HCT116 (cell line): ENCODE data around the gene ZFHX3. TPM values are rescaled to one million over a fixed set of nuclear protein-coding genes. Genes with fewer than 3 reads are reported as not detected.

Experiments
- ATAC-seq: fragments of 200-7000 bp; cut with Tn5 transposase; 2 replicates; pipeline ENCODE4 v1.9.1; 2020; ENCODE audit warnings: mild to moderate bottlenecking, moderate library complexity
- BruUV-seq: library from RNA; stranded (reverse); fragments of 400-500 nt; replicated peaks from 2 replicates; lab custom pipeline; 2021; lab: Mats Ljungman, UMichigan
- CTCF ChIA-PET: fragments of 300-600 bp; sonication (Branson Sonifier 250); formaldehyde crosslinking; loops from one replicate; lab custom pipeline; 2021; ENCODE audit warnings: antibody characterized with exemption; lab: Charles Lee
- POLR2A ChIA-PET: fragments of 300-600, 350-600 bp; sonication (Branson Sonifier 250); formaldehyde crosslinking; loops from one replicate; lab custom pipeline; 2021; ENCODE audit warnings: antibody characterized with exemption; lab: Charles Lee
- RAD21 ChIA-PET, 2 experiments: fragments of 300-600 bp; sonication (Branson Sonifier 250); formaldehyde crosslinking; loops; one replicate each; lab custom pipeline; 2023; ENCODE audit warnings: low total read pairs in 2 of 2; ENCODE audit not compliant: uncharacterized antibody in 2 of 2, unreplicated experiment in 2 of 2, low non-redundant PET in 1 of 2; lab: Charles Lee
- DNase-seq: peaks from one replicate; pipeline ENCODE4 v3.0.0-alpha.2; 2010; ENCODE audit warnings: low read depth, low spot score
- H2AFZ ChIP-seq: fragments of 200-600 bp; shearing (Covaris generic), sonication (generic); 2 replicates; pipeline ENCODE4 v1.6.1; 2017; ENCODE audit warnings: low read depth, mixed run types, mixed read lengths, antibody characterized with exemption, low read length; ENCODE audit not compliant: poor library complexity, severe bottlenecking
- H3K27ac ChIP-seq: 2 replicates; pipeline ENCODE4 v1.5.1; 2012; ENCODE audit warnings: low read depth, low read length
- H3K27me3 ChIP-seq: fragments of 200-600 bp; sonication (generic); 2 replicates; pipeline ENCODE4 v1.6.1; 2016; ENCODE audit warnings: mixed run types, low read length, mixed read lengths; ENCODE audit not compliant: insufficient read depth
- H3K36me3 ChIP-seq, 2 experiments: fragments of 200-500 bp in 1 of 2; fragments of 200-600 bp in 1 of 2; sonication (Bioruptor generic) in 1 of 2; sonication (generic) in 1 of 2; 2 replicates each; pipeline versions ENCODE4 v1.5.1 to v1.6.1; 2014 to 2016; ENCODE audit warnings: low read length in 2 of 2, inconsistent platforms in 1 of 2, mixed read lengths in 1 of 2, mixed run types in 1 of 2; ENCODE audit not compliant: insufficient read depth in 2 of 2, control insufficient read depth in 1 of 2
- H3K4me1 ChIP-seq, 2 experiments: fragments of 200-600 bp in 1 of 2; sonication (generic) in 1 of 2; 2 replicates each; pipeline versions ENCODE4 v1.5.1 to v1.6.1; 2012 to 2017; ENCODE audit warnings: low read length in 2 of 2, inconsistent platforms in 1 of 2, mild to moderate bottlenecking in 1 of 2, mixed read lengths in 1 of 2, mixed run types in 1 of 2, moderate library complexity in 1 of 2; ENCODE audit not compliant: insufficient read depth in 2 of 2, control insufficient read depth in 1 of 2
- H3K4me2 ChIP-seq: fragments of 200-600 bp; sonication (generic); 2 replicates; pipeline ENCODE4 v1.6.1; 2017; ENCODE audit warnings: mixed run types, low read length, mixed read lengths
- H3K4me3 ChIP-seq, 2 experiments: fragments of 200-600 bp in 1 of 2; sonication (generic) in 1 of 2; replicated peaks in 1 of 2; 2 replicates each; pipeline ENCODE4 v1.5.1; 2011 to 2016; ENCODE audit warnings: low read length in 2 of 2, control low read depth in 1 of 2, low read depth in 1 of 2, mild to moderate bottlenecking in 1 of 2, mixed read lengths in 1 of 2, mixed run types in 1 of 2
- H3K79me2 ChIP-seq: fragments of 200-600 bp; sonication (generic); 2 replicates; pipeline ENCODE4 v1.6.1; 2017; ENCODE audit warnings: mild to moderate bottlenecking, mixed run types, low read length, moderate library complexity, mixed read lengths; ENCODE audit not compliant: insufficient read depth
- H3K9ac ChIP-seq: fragments of 200-600 bp; sonication (generic); 2 replicates; pipeline ENCODE4 v1.6.1; 2016; ENCODE audit warnings: low read length, mixed read lengths
- H3K9me2 ChIP-seq: fragments of 200-600 bp; sonication (generic), shearing (Covaris generic); 2 replicates; pipeline ENCODE4 v1.6.1; 2017; ENCODE audit warnings: mixed run types, mild to moderate bottlenecking, moderate library complexity; ENCODE audit not compliant: insufficient read depth
- H3K9me3 ChIP-seq, 2 experiments: fragments of 200-500 bp in 1 of 2; fragments of 200-600 bp in 1 of 2; sonication (Bioruptor generic) in 1 of 2; sonication (generic) in 1 of 2; 2 replicates each; pipeline ENCODE4 v1.6.1; 2014 to 2017; ENCODE audit warnings: low read length in 2 of 2, mixed read lengths in 2 of 2, inconsistent platforms in 1 of 2, low read depth in 1 of 2, mild to moderate bottlenecking in 1 of 2, mixed run types in 1 of 2, moderate library complexity in 1 of 2; ENCODE audit not compliant: control insufficient read depth in 1 of 2, insufficient read depth in 1 of 2
- H4K20me1 ChIP-seq: fragments of 200-600 bp; sonication (generic), shearing (Covaris generic); 2 replicates; pipeline ENCODE4 v1.6.1; 2017; ENCODE audit warnings: mixed run types, mild to moderate bottlenecking, moderate library complexity; ENCODE audit not compliant: insufficient read depth
- CTCF ChIP-seq, 3 experiments: fragments of 200-600 bp in 1 of 3; sonication (generic) in 1 of 3; IDR thresholded peaks in 2 of 3; conservative IDR thresholded peaks in 1 of 3; 2 replicates each; pipeline ENCODE4 v1.5.1; 2012 to 2017; ENCODE audit warnings: low read depth in 2 of 3, low read length in 2 of 3, antibody characterized with exemption in 1 of 3, borderline replicate concordance in 1 of 3, control low read depth in 1 of 3, mild to moderate bottlenecking in 1 of 3, mixed read lengths in 1 of 3, mixed run types in 1 of 3, moderate library complexity in 1 of 3; ENCODE audit not compliant: insufficient read depth in 1 of 3
- EGR1 ChIP-seq: IDR thresholded peaks from 2 replicates; pipeline ENCODE4 v1.6.1; 2012; ENCODE audit warnings: low read depth
- ELF1 ChIP-seq: IDR thresholded peaks from 2 replicates; pipeline ENCODE4 v1.6.1; 2012; ENCODE audit warnings: low read depth, borderline replicate concordance
- FOSL1 ChIP-seq: IDR thresholded peaks from 2 replicates; pipeline ENCODE4 v1.6.1; 2012; ENCODE audit warnings: low read depth
- JUND ChIP-seq: IDR thresholded peaks from 2 replicates; pipeline ENCODE4 v1.6.1; 2012
- POLR2A ChIP-seq: IDR thresholded peaks from 2 replicates; pipeline ENCODE4 v1.7.0; 2011; ENCODE audit warnings: borderline replicate concordance; ENCODE audit not compliant: insufficient read depth, insufficient read length; ENCODE audit errors: extremely low read depth
- POLR2AphosphoS5 ChIP-seq: IDR thresholded peaks from 2 replicates; pipeline ENCODE4 v1.6.1; 2011; ENCODE audit warnings: mild to moderate bottlenecking, low read depth, low read length, moderate library complexity
- RAD21 ChIP-seq: IDR thresholded peaks from 2 replicates; pipeline ENCODE4 v1.6.1; 2012; ENCODE audit warnings: low read depth, mild to moderate bottlenecking
- SIN3A ChIP-seq: IDR thresholded peaks from 2 replicates; pipeline ENCODE4 v1.6.1; 2012; ENCODE audit warnings: low read depth
- SP1 ChIP-seq: IDR thresholded peaks from 2 replicates; pipeline ENCODE4 v1.6.1; 2012; ENCODE audit warnings: low read depth
- SRF ChIP-seq: IDR thresholded peaks from 2 replicates; pipeline ENCODE4 v1.6.1; 2012; ENCODE audit warnings: low read depth
- ZNF274 ChIP-seq: fragments of 200-500 bp; sonication (Bioruptor generic); IDR thresholded peaks from 2 replicates; pipeline ENCODE4 v1.6.1; 2014; ENCODE audit warnings: mild to moderate bottlenecking, low read depth, low read length, inconsistent platforms
- intact Hi-C: fragments of 100-400 bp; cut with micrococcal nuclease; formaldehyde crosslinking; loops from 2 replicates; pipeline ENCODE4 v1.10.0; 2022
- total RNA-seq: library from RNA; stranded (reverse); gene quantifications from one replicate; pipeline ENCODE4 v1.2.1, GENCODE V29; 2021; ENCODE audit not compliant: unreplicated experiment

Gene ZFHX3
- total RNA-seq, 1 experiment from 2014 or later: 6.3 TPM

- DNase-seq (no peak), ATAC-seq (no peak)
- ChIA-PET CTCF (interaction anchor here (1.6 kb wide), 1 partner anchor 179 kb away, joined by 9 read pairs; no protein-coding TSS in a partner anchor), POLR2A (interaction anchor here (1.1 kb wide), 1 partner anchor 10 kb away, joined by 3 read pairs; no protein-coding TSS in a partner anchor), RAD21 (interaction anchor here in 1 of 2 experiments (0.7 kb wide), 1 partner anchor 38 kb away, joined by 4 read pairs; no protein-coding TSS in a partner anchor)
- peak overlapping the region; percentile 14; the same call in 1 of the 2 replicates for H3K4me2 ChIP-seq
- H3K27ac ChIP-seq: no peak overlapping the region
- H3K9ac ChIP-seq: no peak overlapping the region
- H3K27me3 ChIP-seq: no peaks in the 10 kb centered on the region
- H2AFZ ChIP-seq: no peak overlapping the region
- no peak overlapping the region for H3K4me3 ChIP-seq
- H3K4me1 ChIP-seq: peaks cover 30 to 40% of the 10 kb centered on the region in 2 experiments
- H3K36me3 ChIP-seq: no peaks in the 10 kb centered on the region
- H4K20me1 ChIP-seq: peaks cover 9% of the 10 kb centered on the region; the same call in 1 of the 2 replicates
- BruUV-seq: no TSS peak
- no peaks in the 10 kb centered on the region for H3K9me3 ChIP-seq
- intact Hi-C loops: no loop called here
- peaks cover 14% of the 10 kb centered on the region; the same call in 1 of the 2 replicates for H3K79me2 ChIP-seq
- no peaks in the 10 kb centered on the region for H3K9me2 ChIP-seq
- TF ChIP-seq CTCF (IDR thresholded peaks at IDR 0.05 in 2 of 3, conservative IDR thresholded peaks at IDR 0.05 in 1 of 3; ENCODE audit: borderline replicate concordance in 1 of 3, insufficient read depth in 1 of 3, low read depth in 2 of 3, low read length in 2 of 3) (peak in 2 of 3 experiments; percentile 23 to 39; a peak in 2 of 6 replicates), JUND (no peak), RAD21 (peak; percentile 31; the same call in 1 of the 2 replicates), SP1 (no peak)
These were observed 36.0 kb downstream of the ZFHX3 start for GRCh38 chr16:73011926-73012325.

- H3K27me3 ChIP-seq: no peaks in the 10 kb centered on the region
- no peak for TF ChIP-seq SIN3A
- no peak for TF ChIP-seq EGR1
- TF ChIP-seq RAD21: no peak
- no peak for TF ChIP-seq POLR2A
- no peak for TF ChIP-seq CTCF (IDR thresholded peaks at IDR 0.05 in 2 of 3, conservative IDR thresholded peaks at IDR 0.05 in 1 of 3; ENCODE audit: borderline replicate concordance in 1 of 3, insufficient read depth in 1 of 3, low read depth in 2 of 3, low read length in 2 of 3)
- no peak for TF ChIP-seq SRF
- no peak for TF ChIP-seq ELF1
- no peak for TF ChIP-seq FOSL1
- no peak for TF ChIP-seq ZNF274
- no peak for TF ChIP-seq JUND
- TF ChIP-seq POLR2AphosphoS5: no peak
These were observed 37.7 kb downstream of the ZFHX3 start for GRCh38 chr16:73010150-73010676.

More at GRCh38 chr16:73010150-73010676, 37.7 kb downstream of the ZFHX3 start:
- peaks cover 14% of the 10 kb centered on the region; the same call in 1 of the 2 replicates for H3K79me2 ChIP-seq
- DNase-seq (no peak), ATAC-seq (no peak)
- no peak overlapping the region for H3K9ac ChIP-seq
- BruUV-seq: no TSS peak
- no peaks in the 10 kb centered on the region for H3K9me2 ChIP-seq
- peaks cover 6% of the 10 kb centered on the region; the same call in 1 of the 2 replicates for H4K20me1 ChIP-seq
- ChIA-PET RAD21 (interaction anchor here in 1 of 2 experiments (0.7 kb wide), 1 partner anchor 11 kb away, joined by 3 read pairs; no protein-coding TSS in a partner anchor), CTCF (no interaction called here), POLR2A (no interaction called here)
- no peaks in the 10 kb centered on the region for H3K36me3 ChIP-seq
- H3K9me3 ChIP-seq: no peaks in the 10 kb centered on the region
- intact Hi-C loops: no loop called here
- H3K4me1 ChIP-seq: peaks cover 14 to 23% of the 10 kb centered on the region in 2 experiments
- no peak overlapping the region; the same call in 1 of the 2 replicates for H3K4me2 ChIP-seq
- no peak overlapping the region for H2AFZ ChIP-seq
- no peak overlapping the region for H3K27ac ChIP-seq
- H3K4me3 ChIP-seq: no peak overlapping the region
